K562 (cell line): ENCODE data around the gene TAAR2. TPM values are rescaled to one million over a fixed set of nuclear protein-coding genes. Genes with fewer than 3 reads are reported as not detected.

Experiments
- ATAC-seq: fragments of 200-7000 bp; cut with Tn5 transposase; 3 replicates; pipeline ENCODE4 v1.9.1; 2020; ENCODE audit warnings: moderate library complexity
- BruUV-seq: library from RNA; stranded (reverse); fragments of 400-500 nt; replicated peaks from 2 replicates; lab custom pipeline; 2021; lab: Mats Ljungman, UMichigan
- CTCF ChIA-PET: fragments of 300-600 bp; formaldehyde crosslinking; extraction: SDS; loops from one replicate; lab custom pipeline; 2021; ENCODE audit warnings: low intra/inter-chr PET ratio; lab: Yijun Ruan, JAX
- POLR2A ChIA-PET: fragments of 300-600, 350-650 bp; sonication (Branson Sonifier 250); formaldehyde crosslinking; extraction: SDS; loops from one replicate; lab custom pipeline; 2021; ENCODE audit warnings: antibody characterized with exemption, inconsistent platforms; lab: Yijun Ruan, JAX
- DNase-seq, 4 experiments: peaks; one replicate each; pipeline versions ENCODE4 v3.0.0 to v3.0.0-alpha.2; 2011 to 2018; ENCODE audit warnings: low spot score in 3 of 4, mixed read lengths in 3 of 4; ENCODE audit errors: extremely low read depth in 1 of 4
- FAIRE-seq: peaks from 2 replicates; lab custom pipeline; 2011; peaks lifted over from hg19 to GRCh38; lab: Jason Lieb, UNC
- H2AFZ ChIP-seq: 2 replicates; pipeline ENCODE4 v1.6.0; 2011; ENCODE audit warnings: low read depth, low read length, control low read depth, inconsistent platforms
- H3K27ac ChIP-seq: fragments of 200-600 bp; 3 replicates; pipeline ENCODE4 v1.8.0; 2011; ENCODE audit warnings: low read depth, mild to moderate bottlenecking, control low read depth, inconsistent platforms, low read length, moderate library complexity, mixed read lengths; ENCODE audit errors: extremely low read depth
- H3K27me3 ChIP-seq, 2 experiments: fragments of 300-600 bp in 1 of 2; 2 replicates in 1 of 2; 3 replicates in 1 of 2; pipeline versions ENCODE4 v1.6.0 to v1.8.0; 2011; ENCODE audit warnings: inconsistent platforms in 2 of 2, low read length in 2 of 2, mild to moderate bottlenecking in 1 of 2, mixed read lengths in 1 of 2, moderate library complexity in 1 of 2; ENCODE audit not compliant: control insufficient read depth in 2 of 2, insufficient read depth in 2 of 2
- H3K36me3 ChIP-seq: fragments of 300-600 bp; 3 replicates; pipeline ENCODE4 v1.8.0; 2011; ENCODE audit warnings: mild to moderate bottlenecking, low read length, inconsistent platforms; ENCODE audit not compliant: control insufficient read depth, insufficient read depth
- H3K4me1 ChIP-seq, 2 experiments: fragments of 200-600 bp in 1 of 2; replicated peaks in 1 of 2; 2 replicates in 1 of 2; 3 replicates in 1 of 2; pipeline versions ENCODE4 v1.5.1 to v1.8.0; 2011; ENCODE audit warnings: inconsistent platforms in 2 of 2, low read length in 2 of 2, mild to moderate bottlenecking in 1 of 2, mixed read lengths in 1 of 2, moderate library complexity in 1 of 2; ENCODE audit not compliant: control insufficient read depth in 2 of 2, insufficient read depth in 2 of 2
- H3K4me2 ChIP-seq: 2 replicates; pipeline ENCODE4 v1.6.1; 2011; ENCODE audit warnings: low read length, control low read depth, inconsistent platforms, mixed read lengths; ENCODE audit not compliant: insufficient read depth
- H3K4me3 ChIP-seq: fragments of 200-600 bp; sonication (generic), shearing (Covaris generic); 2 replicates; pipeline ENCODE4 v1.5.1; 2016; ENCODE audit warnings: control low read depth, inconsistent platforms
- H3K79me2 ChIP-seq: fragments of 200-600 bp; 3 replicates; pipeline ENCODE4 v1.8.0; 2011; ENCODE audit warnings: low read length, inconsistent platforms; ENCODE audit not compliant: control insufficient read depth, insufficient read depth
- H3K9ac ChIP-seq, 2 experiments: 2 replicates each; pipeline versions ENCODE4 v1.6.0 to v1.6.1; 2011; ENCODE audit warnings: low read depth in 2 of 2, low read length in 2 of 2, control low read depth in 1 of 2, inconsistent platforms in 1 of 2, mild to moderate bottlenecking in 1 of 2, mixed read lengths in 1 of 2; ENCODE audit not compliant: insufficient read depth in 1 of 2
- H3K9me1 ChIP-seq: one replicate; pipeline ENCODE4 v1.6.0; 2011; ENCODE audit warnings: inconsistent platforms, mild to moderate bottlenecking, low read length, moderate library complexity; ENCODE audit not compliant: control insufficient read depth, insufficient read depth
- H3K9me3 ChIP-seq: replicated peaks from 2 replicates; pipeline ENCODE4 v1.5.1; 2011; ENCODE audit warnings: low read depth, low read length, inconsistent platforms; ENCODE audit not compliant: control insufficient read depth, insufficient read depth
- H4K20me1 ChIP-seq: replicated peaks from 2 replicates; pipeline ENCODE4 v1.6.1; 2011; ENCODE audit warnings: low read length, inconsistent platforms, mixed read lengths; ENCODE audit not compliant: control insufficient read depth, insufficient read depth
- CHD1 ChIP-seq: fragments of 200-600 bp; sonication (generic); IDR thresholded peaks from one replicate; pipeline ENCODE4 v1.6.1; 2012; ENCODE audit warnings: mild to moderate bottlenecking, moderate library complexity, low read length, inconsistent platforms
- CTBP1 ChIP-seq: fragments of 450-650 bp; IDR thresholded peaks from 2 replicates; pipeline ENCODE4 v1.6.1; 2016; ENCODE audit warnings: borderline replicate concordance
- CXXC5 ChIP-seq: fragments of 250-450 bp; sonication (Bioruptor Pico); IDR thresholded peaks from 2 replicates; pipeline ENCODE4 v1.8.0; 2022; ENCODE audit warnings: inconsistent platforms, mild to moderate bottlenecking, moderate library complexity
- GTF2F1 ChIP-seq: IDR thresholded peaks from 2 replicates; pipeline ENCODE4 v1.6.1; 2011; ENCODE audit warnings: low read depth, low read length, improper control_type of control experiment
- PML ChIP-seq: IDR thresholded peaks from 2 replicates; pipeline ENCODE4 v1.6.1; 2012; ENCODE audit warnings: low read length, inconsistent platforms
- PRPF4 ChIP-seq: fragments of 200-400 bp; formaldehyde crosslinking; IDR thresholded peaks from one replicate; pipeline ENCODE4 v1.6.1; 2017; ENCODE audit warnings: low read length, low read depth, mild to moderate bottlenecking; ENCODE audit not compliant: insufficient read depth, poor library complexity, severe bottlenecking
- TEAD2 ChIP-seq: fragments of 450-650 bp; IDR thresholded peaks from 2 replicates; pipeline ENCODE4 v1.6.1; 2016; ENCODE audit warnings: missing genetic modification characterization, control low read depth, missing compliant biosample characterization
- ZBED1 ChIP-seq: IDR thresholded peaks from 2 replicates; pipeline ENCODE4 v1.6.1; 2014
- ZNF584 ChIP-seq: fragments of 200-800 bp; sonication (Bioruptor generic); IDR thresholded peaks from 2 replicates; pipeline ENCODE4 v1.6.1; 2016; ENCODE audit warnings: low read depth, mild to moderate bottlenecking, missing genetic modification characterization, missing compliant biosample characterization
- WGBS: fragments of 100-300 bp; shearing (Covaris generic); methylation state at CpG from one replicate; pipeline ENCODE4 v1.1.6; 2016; ENCODE audit warnings: low coverage, mixed read lengths; ENCODE audit not compliant: insufficient coverage; ENCODE audit errors: missing lambda C conversion rate; 5-methylcytosine and 5-hydroxymethylcytosine counted together
- in situ Hi-C: fragments of 300-500 bp; cut with MboI; formaldehyde crosslinking; loops from 4 replicates; pipeline ENCODE4 v1.15.0; 2018; ENCODE audit warnings: inconsistent platforms, mixed read lengths
- intact Hi-C: fragments of 100-400 bp; cut with micrococcal nuclease; formaldehyde crosslinking; loops from 2 replicates; pipeline ENCODE4 v1.14.2; 2022
- polyA plus RNA-seq, 8 experiments: library from polyadenylated mRNA; depleted of rRNA in 4 of 8; stranded (reverse) in 5 of 8; unstranded in 3 of 8; fragments of >200 nt; fragmentation: Nextera tagmentation in 2 of 8; fragmentation: Illumina TruSeq in 1 of 8; extraction: Ambion mirVana in 2 of 8; extraction: Trizol in 1 of 8; gene quantifications; 2 replicates each; pipeline versions ENCODE4 v1.2.1 to v1.2.3, GENCODE V29; 2011 to 2014; ENCODE audit warnings: inconsistent platforms in 1 of 8, missing spikeins in 1 of 8
- total RNA-seq, 7 experiments: library from RNA; depleted of rRNA in 6 of 7; stranded (reverse); fragments of >200 nt in 6 of 7; fragmentation: Illumina TruSeq in 2 of 7; extraction: Trizol in 2 of 7; gene quantifications; 2 replicates each; pipeline versions ENCODE4 v1.2.1 to v1.2.3, GENCODE V29; 2011 to 2021; ENCODE audit warnings: low replicate concordance in 1 of 7
- TF ChIP-seq, protein P1 (sequence below): fragments of 450-650 bp; formaldehyde crosslinking; IDR thresholded peaks from 2 replicates; pipeline ENCODE4 v1.4.0; 2020; ENCODE audit warnings: mild to moderate bottlenecking
- TF ChIP-seq, protein P2 (sequence below): IDR thresholded peaks from 2 replicates; pipeline ENCODE4 v1.6.1; 2014; ENCODE audit warnings: antibody characterized with exemption
- TF ChIP-seq, protein P3 (sequence below): fragments of 200-400 bp; formaldehyde crosslinking; IDR thresholded peaks from 2 replicates; pipeline ENCODE4 v1.6.1; 2017; ENCODE audit warnings: mild to moderate bottlenecking, low read depth, low read length, moderate library complexity

The TAAR2 gene
- total and polyA plus RNA-seq, 9 of the 15 experiments (the other 6 are each of a cell fraction or from before 2014, with no cell fraction given) = not detected

DNA sequence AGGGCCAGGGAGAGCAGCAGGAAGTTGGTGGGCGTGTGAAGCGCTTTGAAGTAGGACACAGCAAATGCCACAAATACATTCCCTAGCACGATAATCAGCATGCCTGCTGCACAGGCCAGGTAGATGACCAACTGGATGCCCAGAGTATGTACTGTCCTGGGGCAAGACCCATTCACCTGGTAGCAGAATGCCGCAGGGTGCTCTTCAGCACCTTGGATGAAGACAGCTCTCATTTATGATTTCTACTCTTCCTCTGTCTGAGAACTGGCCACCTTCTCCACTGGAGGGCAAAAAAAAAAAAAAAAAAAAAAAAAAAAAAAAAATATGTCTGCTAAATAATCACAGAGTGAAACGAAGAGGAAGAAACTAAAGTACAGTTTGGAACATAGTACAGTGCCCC is 34.6 kb downstream of the TAAR2 start, which contains the start of gene TAAR5:
TAAR5 (minus strand) TSS at position 288 of the 400 bp plus-strand sequence; CDS start at position 233, 55 bp downstream.
- Histone ChIP-seq H4K20me1 (no peaks in the 10 kb centered on the region), H3K36me3 (no peaks in the 10 kb centered on the region), H3K4me1 (no peaks in the 10 kb centered on the region), H3K27ac (no peak within 1 kb of the TSS), H3K9me3 (no peaks in the 10 kb centered on the region), H3K4me2 (no peak within 1 kb of the TSS), H3K27me3 (no peaks in the 10 kb centered on the region), H3K9me1 (no peaks in the 10 kb centered on the region), H3K79me2 (no peaks in the 10 kb centered on the region), H2AFZ (no peak within 1 kb of the TSS), H3K9ac (no peak within 1 kb of the TSS), H3K4me3 (no peak within 1 kb of the TSS)
- BruUV-seq = no TSS peak
- 0% methylated on average over 5 of the region's 5 CpGs for WGBS
- ChIA-PET CTCF (no interaction called here), POLR2A (no interaction called here)
- intact Hi-C loops = no loop called here
- DNase-seq (no peak), FAIRE-seq (no peak), ATAC-seq (no peak)
- in situ Hi-C loops = no loop called here
- TF ChIP-seq ZNF584 (no peak), CHD1 (no peak), CTBP1 (no peak), PML (no peak), TEAD2 (tag) (no peak), GTF2F1 (no peak), ZBED1 (no peak), PRPF4 (no peak), CXXC5 (CRISPR knock-in tag) (no peak)
- TF ChIP-seq, protein P1, sequence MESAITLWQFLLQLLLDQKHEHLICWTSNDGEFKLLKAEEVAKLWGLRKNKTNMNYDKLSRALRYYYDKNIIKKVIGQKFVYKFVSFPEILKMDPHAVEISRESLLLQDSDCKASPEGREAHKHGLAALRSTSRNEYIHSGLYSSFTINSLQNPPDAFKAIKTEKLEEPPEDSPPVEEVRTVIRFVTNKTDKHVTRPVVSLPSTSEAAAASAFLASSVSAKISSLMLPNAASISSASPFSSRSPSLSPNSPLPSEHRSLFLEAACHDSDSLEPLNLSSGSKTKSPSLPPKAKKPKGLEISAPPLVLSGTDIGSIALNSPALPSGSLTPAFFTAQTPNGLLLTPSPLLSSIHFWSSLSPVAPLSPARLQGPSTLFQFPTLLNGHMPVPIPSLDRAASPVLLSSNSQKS (CRISPR knock-in tag) = no peak
- TF ChIP-seq, protein P2, sequence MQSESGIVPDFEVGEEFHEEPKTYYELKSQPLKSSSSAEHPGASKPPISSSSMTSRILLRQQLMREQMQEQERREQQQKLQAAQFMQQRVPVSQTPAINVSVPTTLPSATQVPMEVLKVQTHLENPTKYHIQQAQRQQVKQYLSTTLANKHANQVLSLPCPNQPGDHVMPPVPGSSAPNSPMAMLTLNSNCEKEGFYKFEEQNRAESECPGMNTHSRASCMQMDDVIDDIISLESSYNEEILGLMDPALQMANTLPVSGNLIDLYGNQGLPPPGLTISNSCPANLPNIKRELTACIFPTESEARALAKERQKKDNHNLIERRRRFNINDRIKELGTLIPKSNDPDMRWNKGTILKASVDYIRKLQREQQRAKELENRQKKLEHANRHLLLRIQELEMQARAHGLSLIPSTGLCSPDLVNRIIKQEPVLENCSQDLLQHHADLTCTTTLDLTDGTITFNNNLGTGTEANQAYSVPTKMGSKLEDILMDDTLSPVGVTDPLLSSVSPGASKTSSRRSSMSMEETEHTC = no peak
- TF ChIP-seq, protein P3, sequence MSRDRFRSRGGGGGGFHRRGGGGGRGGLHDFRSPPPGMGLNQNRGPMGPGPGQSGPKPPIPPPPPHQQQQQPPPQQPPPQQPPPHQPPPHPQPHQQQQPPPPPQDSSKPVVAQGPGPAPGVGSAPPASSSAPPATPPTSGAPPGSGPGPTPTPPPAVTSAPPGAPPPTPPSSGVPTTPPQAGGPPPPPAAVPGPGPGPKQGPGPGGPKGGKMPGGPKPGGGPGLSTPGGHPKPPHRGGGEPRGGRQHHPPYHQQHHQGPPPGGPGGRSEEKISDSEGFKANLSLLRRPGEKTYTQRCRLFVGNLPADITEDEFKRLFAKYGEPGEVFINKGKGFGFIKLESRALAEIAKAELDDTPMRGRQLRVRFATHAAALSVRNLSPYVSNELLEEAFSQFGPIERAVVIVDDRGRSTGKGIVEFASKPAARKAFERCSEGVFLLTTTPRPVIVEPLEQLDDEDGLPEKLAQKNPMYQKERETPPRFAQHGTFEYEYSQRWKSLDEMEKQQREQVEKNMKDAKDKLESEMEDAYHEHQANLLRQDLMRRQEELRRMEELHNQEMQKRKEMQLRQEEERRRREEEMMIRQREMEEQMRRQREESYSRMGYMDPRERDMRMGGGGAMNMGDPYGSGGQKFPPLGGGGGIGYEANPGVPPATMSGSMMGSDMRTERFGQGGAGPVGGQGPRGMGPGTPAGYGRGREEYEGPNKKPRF = no peak
